ENCODE measurements around the gene COPS9. TPM values are rescaled to one million over a fixed set of nuclear protein-coding genes. Genes with fewer than 3 reads are reported as not detected.

Gene COPS9
- total and polyA plus RNA-seq, 2 experiments from 2014 or later: 91.7 to 629 TPM

DNA sequence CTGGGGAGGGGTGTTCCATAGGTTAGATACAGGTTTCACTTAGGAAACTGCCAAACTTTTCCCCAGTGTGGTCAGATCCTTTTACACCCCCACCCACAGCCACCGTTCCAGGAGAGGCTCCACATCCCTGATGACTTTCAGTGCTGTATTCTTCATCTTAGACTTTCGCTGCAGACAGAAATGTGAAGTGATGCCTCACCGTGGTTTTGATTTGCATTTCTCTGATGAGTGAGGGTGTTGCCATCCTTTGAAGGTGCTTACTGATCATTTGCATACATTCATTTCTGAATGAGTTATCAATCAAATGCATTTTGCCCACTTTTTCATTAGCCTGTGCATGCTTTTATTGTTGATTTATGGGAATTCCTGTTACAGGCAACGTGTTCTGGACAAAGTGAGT is 14.9 kb downstream of the COPS9 start:
- no peaks in the 10 kb centered on the region for H3K27me3 ChIP-seq (ENCODE audit: insufficient read depth)
- TF ChIP-seq ZNF331 (CRISPR knock-in tag; IDR thresholded peaks at IDR 0.05; ENCODE audit: low read depth) (no peak), CREB1 (CRISPR knock-in tag; IDR thresholded peaks at IDR 0.05; ENCODE audit: low read depth) (no peak), REST (IDR thresholded peaks at IDR 0.05; ENCODE audit: unreplicated experiment) (no peak), POLR2AphosphoS5 (IDR thresholded peaks at IDR 0.05; ENCODE audit: low read depth) (no peak)
- TF ChIP-seq, protein P1, sequence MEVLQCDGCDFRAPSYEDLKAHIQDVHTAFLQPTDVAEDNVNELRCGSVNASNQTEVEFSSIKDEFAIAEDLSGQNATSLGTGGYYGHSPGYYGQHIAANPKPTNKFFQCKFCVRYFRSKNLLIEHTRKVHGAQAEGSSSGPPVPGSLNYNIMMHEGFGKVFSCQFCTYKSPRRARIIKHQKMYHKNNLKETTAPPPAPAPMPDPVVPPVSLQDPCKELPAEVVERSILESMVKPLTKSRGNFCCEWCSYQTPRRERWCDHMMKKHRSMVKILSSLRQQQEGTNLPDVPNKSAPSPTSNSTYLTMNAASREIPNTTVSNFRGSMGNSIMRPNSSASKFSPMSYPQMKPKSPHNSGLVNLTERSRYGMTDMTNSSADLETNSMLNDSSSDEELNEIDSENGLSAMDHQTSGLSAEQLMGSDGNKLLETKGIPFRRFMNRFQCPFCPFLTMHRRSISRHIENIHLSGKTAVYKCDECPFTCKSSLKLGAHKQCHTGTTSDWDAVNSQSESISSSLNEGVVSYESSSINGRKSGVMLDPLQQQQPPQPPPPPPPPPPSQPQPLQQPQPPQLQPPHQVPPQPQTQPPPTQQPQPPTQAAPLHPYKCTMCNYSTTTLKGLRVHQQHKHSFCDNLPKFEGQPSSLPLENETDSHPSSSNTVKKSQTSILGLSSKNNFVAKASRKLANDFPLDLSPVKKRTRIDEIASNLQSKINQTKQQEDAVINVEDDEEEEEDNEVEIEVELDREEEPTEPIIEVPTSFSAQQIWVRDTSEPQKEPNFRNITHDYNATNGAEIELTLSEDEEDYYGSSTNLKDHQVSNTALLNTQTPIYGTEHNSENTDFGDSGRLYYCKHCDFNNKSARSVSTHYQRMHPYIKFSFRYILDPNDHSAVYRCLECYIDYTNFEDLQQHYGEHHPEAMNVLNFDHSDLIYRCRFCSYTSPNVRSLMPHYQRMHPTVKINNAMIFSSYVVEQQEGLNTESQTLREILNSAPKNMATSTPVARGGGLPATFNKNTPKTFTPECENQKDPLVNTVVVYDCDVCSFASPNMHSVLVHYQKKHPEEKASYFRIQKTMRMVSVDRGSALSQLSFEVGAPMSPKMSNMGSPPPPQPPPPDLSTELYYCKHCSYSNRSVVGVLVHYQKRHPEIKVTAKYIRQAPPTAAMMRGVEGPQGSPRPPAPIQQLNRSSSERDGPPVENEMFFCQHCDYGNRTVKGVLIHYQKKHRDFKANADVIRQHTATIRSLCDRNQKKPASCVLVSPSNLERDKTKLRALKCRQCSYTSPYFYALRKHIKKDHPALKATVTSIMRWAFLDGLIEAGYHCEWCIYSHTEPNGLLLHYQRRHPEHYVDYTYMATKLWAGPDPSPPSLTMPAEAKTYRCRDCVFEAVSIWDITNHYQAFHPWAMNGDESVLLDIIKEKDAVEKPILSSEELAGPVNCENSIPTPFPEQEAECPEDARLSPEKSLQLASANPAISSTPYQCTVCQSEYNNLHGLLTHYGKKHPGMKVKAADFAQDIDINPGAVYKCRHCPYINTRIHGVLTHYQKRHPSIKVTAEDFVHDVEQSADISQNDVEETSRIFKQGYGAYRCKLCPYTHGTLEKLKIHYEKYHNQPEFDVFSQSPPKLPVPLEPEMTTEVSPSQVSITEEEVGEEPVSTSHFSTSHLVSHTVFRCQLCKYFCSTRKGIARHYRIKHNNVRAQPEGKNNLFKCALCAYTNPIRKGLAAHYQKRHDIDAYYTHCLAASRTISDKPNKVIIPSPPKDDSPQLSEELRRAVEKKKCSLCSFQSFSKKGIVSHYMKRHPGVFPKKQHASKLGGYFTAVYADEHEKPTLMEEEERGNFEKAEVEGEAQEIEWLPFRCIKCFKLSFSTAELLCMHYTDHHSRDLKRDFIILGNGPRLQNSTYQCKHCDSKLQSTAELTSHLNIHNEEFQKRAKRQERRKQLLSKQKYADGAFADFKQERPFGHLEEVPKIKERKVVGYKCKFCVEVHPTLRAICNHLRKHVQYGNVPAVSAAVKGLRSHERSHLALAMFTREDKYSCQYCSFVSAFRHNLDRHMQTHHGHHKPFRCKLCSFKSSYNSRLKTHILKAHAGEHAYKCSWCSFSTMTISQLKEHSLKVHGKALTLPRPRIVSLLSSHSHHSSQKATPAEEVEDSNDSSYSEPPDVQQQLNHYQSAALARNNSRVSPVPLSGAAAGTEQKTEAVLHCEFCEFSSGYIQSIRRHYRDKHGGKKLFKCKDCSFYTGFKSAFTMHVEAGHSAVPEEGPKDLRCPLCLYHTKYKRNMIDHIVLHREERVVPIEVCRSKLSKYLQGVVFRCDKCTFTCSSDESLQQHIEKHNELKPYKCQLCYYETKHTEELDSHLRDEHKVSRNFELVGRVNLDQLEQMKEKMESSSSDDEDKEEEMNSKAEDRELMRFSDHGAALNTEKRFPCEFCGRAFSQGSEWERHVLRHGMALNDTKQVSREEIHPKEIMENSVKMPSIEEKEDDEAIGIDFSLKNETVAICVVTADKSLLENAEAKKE (CRISPR knock-in tag; IDR thresholded peaks at IDR 0.05): no peak
- TF ChIP-seq, protein P2, sequence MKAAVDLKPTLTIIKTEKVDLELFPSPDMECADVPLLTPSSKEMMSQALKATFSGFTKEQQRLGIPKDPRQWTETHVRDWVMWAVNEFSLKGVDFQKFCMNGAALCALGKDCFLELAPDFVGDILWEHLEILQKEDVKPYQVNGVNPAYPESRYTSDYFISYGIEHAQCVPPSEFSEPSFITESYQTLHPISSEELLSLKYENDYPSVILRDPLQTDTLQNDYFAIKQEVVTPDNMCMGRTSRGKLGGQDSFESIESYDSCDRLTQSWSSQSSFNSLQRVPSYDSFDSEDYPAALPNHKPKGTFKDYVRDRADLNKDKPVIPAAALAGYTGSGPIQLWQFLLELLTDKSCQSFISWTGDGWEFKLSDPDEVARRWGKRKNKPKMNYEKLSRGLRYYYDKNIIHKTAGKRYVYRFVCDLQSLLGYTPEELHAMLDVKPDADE (IDR thresholded peaks at IDR 0.05): no peak
- Mint-ChIP-seq H3K27ac (no peak overlapping the region), H3K36me3 (ENCODE audit: low read depth) (peaks cover 9% of the 10 kb centered on the region; the same call in 2 of the 3 replicates), H3K4me1 (no peaks in the 10 kb centered on the region), H3K27me3 (ENCODE audit: insufficient read depth, low read depth, poor library complexity) (no peaks in the 10 kb centered on the region), H3K9me3 (peaks cover 6% of the 10 kb centered on the region; the same call in 1 of the 3 replicates), H3K4me3 (no peak overlapping the region)
- H4K20me1 ChIP-seq (replicated peaks; ENCODE audit: insufficient read depth): no peaks in the 10 kb centered on the region
- ATAC-seq (no peak), DNase-seq (ENCODE audit: low spot score) (no peak)
- no peak overlapping the region for H3K27ac ChIP-seq (ENCODE audit: low read depth)
- no peak overlapping the region for H2AFZ ChIP-seq
- H3F3A ChIP-seq (replicated peaks; ENCODE audit: low read depth): no peaks in the 10 kb centered on the region
- H3K4me2 ChIP-seq: no peak overlapping the region
- H3K4me1 ChIP-seq (ENCODE audit: insufficient read depth): no peaks in the 10 kb centered on the region
- H3K9me2 ChIP-seq (ENCODE audit: insufficient read depth): no peaks in the 10 kb centered on the region
- H3K79me2 ChIP-seq (replicated peaks; ENCODE audit: insufficient read depth): no peaks in the 10 kb centered on the region
- no peaks in the 10 kb centered on the region for H3K36me3 ChIP-seq (ENCODE audit: insufficient read depth)
- H3K4me3 ChIP-seq: no peak overlapping the region

All from GM23338 (cell line).